HCT116 (cell line): ENCODE results near the gene NPHS1. TPM values are rescaled to one million over a fixed set of nuclear protein-coding genes. Genes with fewer than 3 reads are reported as not detected.

Source experiments
- ATAC-seq: fragments of 200-7000 bp; cut with Tn5 transposase; 2 replicates; pipeline ENCODE4 v1.9.1; 2020; ENCODE audit warnings: mild to moderate bottlenecking, moderate library complexity
- BruUV-seq: library from RNA; stranded (reverse); fragments of 400-500 nt; replicated peaks from 2 replicates; lab custom pipeline; 2021; lab: Mats Ljungman, UMichigan
- CTCF ChIA-PET: fragments of 300-600 bp; sonication (Branson Sonifier 250); formaldehyde crosslinking; loops from one replicate; lab custom pipeline; 2021; ENCODE audit warnings: antibody characterized with exemption; lab: Charles Lee
- POLR2A ChIA-PET: fragments of 300-600, 350-600 bp; sonication (Branson Sonifier 250); formaldehyde crosslinking; loops from one replicate; lab custom pipeline; 2021; ENCODE audit warnings: antibody characterized with exemption; lab: Charles Lee
- RAD21 ChIA-PET, 2 experiments: fragments of 300-600 bp; sonication (Branson Sonifier 250); formaldehyde crosslinking; loops; one replicate each; lab custom pipeline; 2023; ENCODE audit warnings: low total read pairs in 2 of 2; ENCODE audit not compliant: uncharacterized antibody in 2 of 2, unreplicated experiment in 2 of 2, low non-redundant PET in 1 of 2; lab: Charles Lee
- DNase-seq: peaks from one replicate; pipeline ENCODE4 v3.0.0-alpha.2; 2010; ENCODE audit warnings: low read depth, low spot score
- H2AFZ ChIP-seq: fragments of 200-600 bp; shearing (Covaris generic), sonication (generic); 2 replicates; pipeline ENCODE4 v1.6.1; 2017; ENCODE audit warnings: low read depth, mixed run types, mixed read lengths, antibody characterized with exemption, low read length; ENCODE audit not compliant: poor library complexity, severe bottlenecking
- H3K27ac ChIP-seq: 2 replicates; pipeline ENCODE4 v1.5.1; 2012; ENCODE audit warnings: low read depth, low read length
- H3K27me3 ChIP-seq: fragments of 200-600 bp; sonication (generic); 2 replicates; pipeline ENCODE4 v1.6.1; 2016; ENCODE audit warnings: mixed run types, low read length, mixed read lengths; ENCODE audit not compliant: insufficient read depth
- H3K36me3 ChIP-seq, 2 experiments: fragments of 200-500 bp in 1 of 2; fragments of 200-600 bp in 1 of 2; sonication (Bioruptor generic) in 1 of 2; sonication (generic) in 1 of 2; 2 replicates each; pipeline versions ENCODE4 v1.5.1 to v1.6.1; 2014 to 2016; ENCODE audit warnings: low read length in 2 of 2, inconsistent platforms in 1 of 2, mixed read lengths in 1 of 2, mixed run types in 1 of 2; ENCODE audit not compliant: insufficient read depth in 2 of 2, control insufficient read depth in 1 of 2
- H3K4me1 ChIP-seq, 2 experiments: fragments of 200-600 bp in 1 of 2; sonication (generic) in 1 of 2; 2 replicates each; pipeline versions ENCODE4 v1.5.1 to v1.6.1; 2012 to 2017; ENCODE audit warnings: low read length in 2 of 2, inconsistent platforms in 1 of 2, mild to moderate bottlenecking in 1 of 2, mixed read lengths in 1 of 2, mixed run types in 1 of 2, moderate library complexity in 1 of 2; ENCODE audit not compliant: insufficient read depth in 2 of 2, control insufficient read depth in 1 of 2
- H3K4me2 ChIP-seq: fragments of 200-600 bp; sonication (generic); 2 replicates; pipeline ENCODE4 v1.6.1; 2017; ENCODE audit warnings: mixed run types, low read length, mixed read lengths
- H3K4me3 ChIP-seq, 2 experiments: fragments of 200-600 bp in 1 of 2; sonication (generic) in 1 of 2; replicated peaks in 1 of 2; 2 replicates each; pipeline ENCODE4 v1.5.1; 2011 to 2016; ENCODE audit warnings: low read length in 2 of 2, control low read depth in 1 of 2, low read depth in 1 of 2, mild to moderate bottlenecking in 1 of 2, mixed read lengths in 1 of 2, mixed run types in 1 of 2
- H3K79me2 ChIP-seq: fragments of 200-600 bp; sonication (generic); 2 replicates; pipeline ENCODE4 v1.6.1; 2017; ENCODE audit warnings: mild to moderate bottlenecking, mixed run types, low read length, moderate library complexity, mixed read lengths; ENCODE audit not compliant: insufficient read depth
- H3K9ac ChIP-seq: fragments of 200-600 bp; sonication (generic); 2 replicates; pipeline ENCODE4 v1.6.1; 2016; ENCODE audit warnings: low read length, mixed read lengths
- H3K9me2 ChIP-seq: fragments of 200-600 bp; sonication (generic), shearing (Covaris generic); 2 replicates; pipeline ENCODE4 v1.6.1; 2017; ENCODE audit warnings: mixed run types, mild to moderate bottlenecking, moderate library complexity; ENCODE audit not compliant: insufficient read depth
- H3K9me3 ChIP-seq, 2 experiments: fragments of 200-500 bp in 1 of 2; fragments of 200-600 bp in 1 of 2; sonication (Bioruptor generic) in 1 of 2; sonication (generic) in 1 of 2; 2 replicates each; pipeline ENCODE4 v1.6.1; 2014 to 2017; ENCODE audit warnings: low read length in 2 of 2, mixed read lengths in 2 of 2, inconsistent platforms in 1 of 2, low read depth in 1 of 2, mild to moderate bottlenecking in 1 of 2, mixed run types in 1 of 2, moderate library complexity in 1 of 2; ENCODE audit not compliant: control insufficient read depth in 1 of 2, insufficient read depth in 1 of 2
- H4K20me1 ChIP-seq: fragments of 200-600 bp; sonication (generic), shearing (Covaris generic); 2 replicates; pipeline ENCODE4 v1.6.1; 2017; ENCODE audit warnings: mixed run types, mild to moderate bottlenecking, moderate library complexity; ENCODE audit not compliant: insufficient read depth
- ATF3 ChIP-seq: IDR thresholded peaks from 2 replicates; pipeline ENCODE4 v1.6.1; 2012
- CBX3 ChIP-seq: IDR thresholded peaks from 2 replicates; pipeline ENCODE4 v1.6.1; 2012; ENCODE audit warnings: low read depth
- CEBPB ChIP-seq: IDR thresholded peaks from 2 replicates; pipeline ENCODE4 v1.6.1; 2012; ENCODE audit warnings: low read depth
- CTCF ChIP-seq, 3 experiments: fragments of 200-600 bp in 1 of 3; sonication (generic) in 1 of 3; IDR thresholded peaks in 2 of 3; conservative IDR thresholded peaks in 1 of 3; 2 replicates each; pipeline ENCODE4 v1.5.1; 2012 to 2017; ENCODE audit warnings: low read depth in 2 of 3, low read length in 2 of 3, antibody characterized with exemption in 1 of 3, borderline replicate concordance in 1 of 3, control low read depth in 1 of 3, mild to moderate bottlenecking in 1 of 3, mixed read lengths in 1 of 3, mixed run types in 1 of 3, moderate library complexity in 1 of 3; ENCODE audit not compliant: insufficient read depth in 1 of 3
- EGR1 ChIP-seq: IDR thresholded peaks from 2 replicates; pipeline ENCODE4 v1.6.1; 2012; ENCODE audit warnings: low read depth
- ELF1 ChIP-seq: IDR thresholded peaks from 2 replicates; pipeline ENCODE4 v1.6.1; 2012; ENCODE audit warnings: low read depth, borderline replicate concordance
- EZH2 ChIP-seq: fragments of 200-600 bp; sonication (generic); IDR thresholded peaks from 2 replicates; pipeline ENCODE4 v1.6.1; 2017; ENCODE audit warnings: antibody characterized with exemption, mixed run types
- FOSL1 ChIP-seq: IDR thresholded peaks from 2 replicates; pipeline ENCODE4 v1.6.1; 2012; ENCODE audit warnings: low read depth
- JUND ChIP-seq: IDR thresholded peaks from 2 replicates; pipeline ENCODE4 v1.6.1; 2012
- MAX ChIP-seq: IDR thresholded peaks from 2 replicates; pipeline ENCODE4 v1.6.1; 2012
- POLR2A ChIP-seq: IDR thresholded peaks from 2 replicates; pipeline ENCODE4 v1.7.0; 2011; ENCODE audit warnings: borderline replicate concordance; ENCODE audit not compliant: insufficient read depth, insufficient read length; ENCODE audit errors: extremely low read depth
- POLR2AphosphoS5 ChIP-seq: IDR thresholded peaks from 2 replicates; pipeline ENCODE4 v1.6.1; 2011; ENCODE audit warnings: mild to moderate bottlenecking, low read depth, low read length, moderate library complexity
- RAD21 ChIP-seq: IDR thresholded peaks from 2 replicates; pipeline ENCODE4 v1.6.1; 2012; ENCODE audit warnings: low read depth, mild to moderate bottlenecking
- REST ChIP-seq: IDR thresholded peaks from 2 replicates; pipeline ENCODE4 v1.6.1; 2012; ENCODE audit warnings: low read depth
- SIN3A ChIP-seq: IDR thresholded peaks from 2 replicates; pipeline ENCODE4 v1.6.1; 2012; ENCODE audit warnings: low read depth
- SRF ChIP-seq: IDR thresholded peaks from 2 replicates; pipeline ENCODE4 v1.6.1; 2012; ENCODE audit warnings: low read depth
- YY1 ChIP-seq: IDR thresholded peaks from 2 replicates; pipeline ENCODE4 v1.6.1; 2011; ENCODE audit warnings: low read length, low read depth, moderate library complexity, mild to moderate bottlenecking; ENCODE audit not compliant: insufficient replicate concordance; ENCODE audit errors: extremely low read depth
- ZBTB33 ChIP-seq: IDR thresholded peaks from 2 replicates; pipeline ENCODE4 v1.6.1; 2011; ENCODE audit warnings: mild to moderate bottlenecking, low read length, moderate library complexity; ENCODE audit not compliant: insufficient replicate concordance; ENCODE audit errors: extremely low read depth
- ZFX ChIP-seq: fragments of 450-650 bp; IDR thresholded peaks from 2 replicates; pipeline ENCODE4 v1.6.1; 2017
- intact Hi-C: fragments of 100-400 bp; cut with micrococcal nuclease; formaldehyde crosslinking; loops from 2 replicates; pipeline ENCODE4 v1.10.0; 2022
- total RNA-seq: library from RNA; stranded (reverse); gene quantifications from one replicate; pipeline ENCODE4 v1.2.1, GENCODE V29; 2021; ENCODE audit not compliant: unreplicated experiment

The NPHS1 gene
- total RNA-seq, 1 experiment from 2014 or later: 0.57 TPM

DNA sequence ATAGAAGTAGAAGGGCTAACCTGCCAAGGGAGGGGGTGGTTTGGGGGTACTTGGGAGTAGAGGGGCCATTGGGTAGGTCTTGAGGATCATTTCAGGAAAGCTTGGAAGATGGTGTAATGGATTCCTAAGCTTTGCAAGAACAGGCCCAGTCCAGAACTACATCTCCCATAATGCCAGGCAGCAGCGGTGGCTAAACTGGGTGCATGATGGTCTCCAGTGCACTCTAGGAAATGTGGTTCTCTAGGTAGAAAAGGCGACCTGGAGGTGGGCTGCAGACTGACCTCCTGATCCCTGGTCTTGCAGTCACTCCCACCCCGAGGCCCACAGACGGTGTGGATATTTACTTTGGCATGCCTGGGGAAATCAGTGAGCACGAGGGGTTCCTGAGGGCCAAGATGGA, 19.9 kb upstream of the NPHS1 start:
- Histone ChIP-seq H3K27ac (no peak overlapping the region), H3K9me2 (no peaks in the 10 kb centered on the region), H3K9me3 (no peaks in the 10 kb centered on the region), H3K36me3 (no peaks in the 10 kb centered on the region), H3K4me2 (no peak overlapping the region), H3K27me3 (no peaks in the 10 kb centered on the region), H3K9ac (no peak overlapping the region), H2AFZ (no peak overlapping the region), H3K4me3 (no peak overlapping the region), H3K4me1 (peaks cover 15 to 30% of the 10 kb centered on the region in 2 experiments; a peak in 3 of 4 replicates), H3K79me2 (no peaks in the 10 kb centered on the region), H4K20me1 (no peaks in the 10 kb centered on the region)
- intact Hi-C loops: no loop called here
- DNase-seq (no peak), ATAC-seq (no peak)
- no TSS peak for BruUV-seq
- RAD21 ChIA-PET: no interaction called here
- TF ChIP-seq ZFX (no peak), ZBTB33 (no peak), REST (no peak), YY1 (no peak), SRF (no peak), CTCF (IDR thresholded peaks at IDR 0.05 in 2 of 3, conservative IDR thresholded peaks at IDR 0.05 in 1 of 3; ENCODE audit: borderline replicate concordance in 1 of 3, insufficient read depth in 1 of 3, low read depth in 2 of 3, low read length in 2 of 3) (no peak), ELF1 (no peak), MAX (no peak), RAD21 (no peak), POLR2AphosphoS5 (no peak), FOSL1 (no peak), ATF3 (no peak), EGR1 (no peak), JUND (no peak), POLR2A (no peak), EZH2 (no peak), CBX3 (no peak), SIN3A (no peak), CEBPB (no peak)
- CTCF ChIA-PET: no interaction called here
- POLR2A ChIA-PET: no interaction called here
